K562 treated with DMSO at 1 percent for 12 hours (cell line): ENCODE measurements around the gene RAD51AP1. TPM values are rescaled to one million over a fixed set of nuclear protein-coding genes. Genes with fewer than 3 reads are reported as not detected.

Experiments used
- total RNA-seq: library from RNA; unstranded; fragments of 300-600 nt; gene quantifications from 2 replicates; pipeline ENCODE4 v1.2.3, GENCODE V29; 2022; ENCODE audit not compliant: insufficient read depth

RAD51AP1 gene, protein sequence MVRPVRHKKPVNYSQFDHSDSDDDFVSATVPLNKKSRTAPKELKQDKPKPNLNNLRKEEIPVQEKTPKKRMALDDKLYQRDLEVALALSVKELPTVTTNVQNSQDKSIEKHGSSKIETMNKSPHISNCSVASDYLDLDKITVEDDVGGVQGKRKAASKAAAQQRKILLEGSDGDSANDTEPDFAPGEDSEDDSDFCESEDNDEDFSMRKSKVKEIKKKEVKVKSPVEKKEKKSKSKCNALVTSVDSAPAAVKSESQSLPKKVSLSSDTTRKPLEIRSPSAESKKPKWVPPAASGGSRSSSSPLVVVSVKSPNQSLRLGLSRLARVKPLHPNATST
- 35.6 and 86.1 TPM in 2 replicates for total RNA-seq

DNA sequence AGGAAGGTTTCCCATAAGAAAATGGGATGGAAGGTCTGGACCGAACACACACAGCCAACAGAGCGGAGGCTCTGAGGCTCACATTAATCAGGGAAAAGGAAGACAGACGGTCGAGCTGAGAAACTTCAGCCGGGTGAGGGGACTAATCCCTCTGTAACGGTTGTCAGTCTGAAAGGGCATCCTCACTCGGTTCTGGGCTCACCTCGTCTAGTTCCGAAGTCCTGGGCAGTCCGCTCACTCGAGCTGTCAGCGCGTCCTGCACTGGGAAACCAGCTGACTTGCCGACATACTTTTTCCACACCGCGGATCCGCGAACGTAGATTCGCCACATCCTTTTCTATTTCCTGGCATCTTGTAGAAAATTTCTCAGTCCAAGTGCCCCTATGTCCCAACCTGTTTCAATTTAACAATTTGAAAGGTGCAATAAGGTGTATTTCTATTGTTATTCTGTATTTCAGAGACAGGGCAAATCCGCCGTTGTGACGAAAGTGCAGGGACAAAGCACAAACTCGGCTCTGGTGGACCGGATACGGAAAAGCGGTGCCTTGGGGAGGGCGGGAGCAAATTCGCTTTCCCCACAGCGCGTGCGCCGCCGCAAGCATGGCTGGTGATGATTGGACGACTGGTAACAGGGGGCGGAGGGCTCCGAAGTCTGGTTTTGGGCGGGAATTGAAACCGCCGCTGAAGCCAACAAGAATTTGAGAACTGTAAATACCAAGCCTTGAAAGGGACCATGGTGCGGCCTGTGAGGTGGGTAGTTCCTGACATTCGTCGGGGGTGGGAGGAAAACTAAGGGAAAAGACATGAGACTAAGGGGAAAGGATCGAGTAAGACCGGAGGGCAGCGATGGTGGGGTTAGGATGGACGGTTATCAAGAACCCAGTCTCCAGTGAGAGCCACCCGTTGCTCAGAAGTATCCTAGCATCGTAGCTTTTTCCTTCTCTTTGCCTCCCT, at the start of gene RAD51AP1:
TSS of gene RAD51AP1 (plus strand) at position 684 of the 954 bp plus-strand sequence. CDS start at position 734, 50 bp downstream.

DNA sequence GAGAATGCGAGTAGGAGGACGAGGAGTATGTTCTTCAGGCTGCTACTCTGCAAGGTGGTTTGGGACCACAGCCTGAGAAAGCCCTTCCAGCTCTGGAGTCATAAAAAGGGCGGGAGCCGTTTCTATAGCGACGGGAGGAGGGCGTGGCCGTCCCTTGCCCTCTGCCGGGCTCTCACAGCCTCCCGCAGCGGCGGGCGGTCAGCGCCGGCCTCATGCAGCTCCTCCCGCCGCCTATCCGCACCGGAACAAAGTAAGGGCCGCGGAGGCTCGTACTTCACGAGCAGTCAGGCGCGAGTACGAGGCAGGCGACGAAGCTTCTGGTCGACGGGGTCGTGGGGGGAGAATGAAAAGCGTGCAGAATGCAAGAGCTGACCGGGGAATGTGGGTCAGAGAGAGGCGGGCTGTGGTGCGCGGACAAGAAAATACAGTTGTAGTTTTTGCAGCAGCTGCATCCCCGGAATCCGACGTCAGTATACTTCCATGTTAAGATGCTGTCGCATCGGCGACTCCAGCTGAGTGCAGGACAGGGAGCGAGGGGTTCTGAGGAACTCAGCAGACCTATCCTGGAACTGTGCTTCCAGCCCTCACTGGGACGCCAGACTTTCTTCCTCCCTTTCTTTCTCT, 23.5 kb downstream of the RAD51AP1 start, which contains the start of gene DYRK4:
TSS of gene DYRK4 (plus strand) at position 175 of the 624 bp plus-strand sequence. CDS start at position 213, 38 bp downstream.

Other genes starting within 250 kb of the RAD51AP1 start
- gene TIGAR, start 217.7 kb upstream of the RAD51AP1 start, total RNA-seq = 3.2 TPM in 1 of 2 replicates, not detected in the other
- not detected in 2 replicates for gene FGF23, start 159.2 kb upstream of the RAD51AP1 start, total RNA-seq
- gene FGF6, start 93.1 kb upstream of the RAD51AP1 start, total RNA-seq = not detected in 2 replicates
- gene DYRK4, start 23.3 kb downstream of the RAD51AP1 start, total RNA-seq = 6.9 and 14.7 TPM in 2 replicates
- 0.24 and 0.30 TPM in 2 replicates for gene AKAP3, start 110.2 kb downstream of the RAD51AP1 start, total RNA-seq
- 30.6 and 34.1 TPM in 2 replicates for gene NDUFA9, start 110.2 kb downstream of the RAD51AP1 start, total RNA-seq
- 2.8 and 3.2 TPM in 2 replicates for gene GALNT8, start 181.5 kb downstream of the RAD51AP1 start, total RNA-seq